Spleen (tissue), 7 donors: ENCODE data around the gene TXNRD2.

Experiments
- CTCF ChIP-seq, 11 experiments: fragments of 200-600 bp in 7 of 11; fragments of 450-650 bp in 4 of 11; sonication (generic) in 4 of 11; IDR thresholded peaks in 8 of 11; conservative IDR thresholded peaks in 3 of 11; 1 replicate in 7 of 11; 2 replicates in 4 of 11; pipeline versions ENCODE4 v1.4.0 to v1.8.0; 2016 to 2021; ENCODE audit warnings: antibody characterized with exemption in 11 of 11, inconsistent platforms in 4 of 11, mild to moderate bottlenecking in 1 of 11
- POLR2AphosphoS5 ChIP-seq, 3 donors: sonication (generic); formaldehyde crosslinking; IDR thresholded peaks; one replicate each; pipeline ENCODE4 v1.5.1; 2017; ENCODE audit warnings: antibody characterized with exemption in 3 of 3
- donor health status: DM: no; HTN: no; CAD: no; lungs with moderate emphysema.
- donor health status: DM: no; HTN: no; CAD: no.
- donor health status: DM: no; HTN: no; CAD: no.

GRCh38 chr22:19948057-19948760, 6.6 kb upstream of the TXNRD2 start:
- TF ChIP-seq CTCF (IDR thresholded peaks at IDR 0.05 in 8 of 11, conservative IDR thresholded peaks at IDR 0.05 in 3 of 11) (peak in 5 of 11 experiments; percentile 15 to 58 (median 29)), POLR2AphosphoS5 (IDR thresholded peaks at IDR 0.05) (no peak)
